NCI-H2029 treated with DMSO at 0.1 percent for 48 hours (cell line): ENCODE data around the gene C20orf204.
"Not testable (repeated sequence)": the region's sequence is repeated elsewhere in the genome, so short reads cannot be mapped to it uniquely, and the experiment has no call there.

Source experiments
- DNase-seq: peaks from one replicate; lab custom pipeline; 2025; lab: John Stamatoyannopoulos, UW

C20orf204 gene

GRCh38 chr20:64083378-64083803, 47.4 kb downstream of the C20orf204 start:
- no peak for DNase-seq

DNA sequence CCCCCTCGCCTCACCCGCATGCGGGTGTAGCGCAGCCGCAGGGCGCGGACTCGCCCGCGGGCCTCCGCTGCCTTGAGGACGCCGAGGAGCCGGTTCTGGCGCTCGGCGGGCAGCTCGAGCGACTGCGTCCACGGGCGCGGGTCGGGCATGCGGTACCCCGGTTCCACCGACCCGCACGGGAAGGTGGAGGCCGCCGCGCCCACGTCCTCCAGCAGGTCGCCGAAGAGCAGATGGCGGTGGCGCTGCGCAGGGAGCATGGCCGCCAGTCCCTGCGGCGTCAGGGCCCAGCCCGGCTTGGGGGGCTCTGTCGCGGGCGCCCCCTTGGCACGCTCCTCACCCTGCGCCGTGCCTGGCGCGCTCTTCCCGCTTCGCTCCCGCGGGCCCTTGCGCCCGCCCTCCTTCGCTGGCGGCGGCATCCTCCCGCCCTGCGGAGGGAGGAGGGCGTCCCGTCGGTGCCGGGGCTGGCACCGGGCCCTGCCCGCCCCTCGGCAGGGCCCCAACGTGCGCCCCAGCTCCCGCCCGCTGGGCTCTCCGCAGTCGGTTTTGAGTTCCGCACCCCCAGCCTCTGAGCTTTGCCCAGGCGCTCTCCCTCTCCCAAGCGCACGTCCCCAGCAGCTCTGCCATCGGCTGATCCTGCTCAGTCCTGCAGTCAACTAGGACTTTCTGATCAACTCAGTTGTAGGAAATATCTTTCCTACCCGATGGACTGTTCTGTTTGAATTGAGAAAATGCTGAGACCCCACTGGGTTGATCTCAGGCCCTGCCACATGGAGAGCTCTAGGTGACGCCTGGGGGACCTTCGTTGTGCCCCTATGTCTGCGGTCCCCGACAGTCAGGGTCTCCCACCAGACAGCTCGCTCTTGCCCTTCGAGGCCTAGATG, 48.1 kb downstream of the C20orf204 start, which contains the start of gene LKAAEAR1:
Gene LKAAEAR1 (minus strand): TSS at position 595 of the 881 bp plus-strand sequence. CDS start 179 bp downstream, at position 416.
- no peak for DNase-seq

DNA sequence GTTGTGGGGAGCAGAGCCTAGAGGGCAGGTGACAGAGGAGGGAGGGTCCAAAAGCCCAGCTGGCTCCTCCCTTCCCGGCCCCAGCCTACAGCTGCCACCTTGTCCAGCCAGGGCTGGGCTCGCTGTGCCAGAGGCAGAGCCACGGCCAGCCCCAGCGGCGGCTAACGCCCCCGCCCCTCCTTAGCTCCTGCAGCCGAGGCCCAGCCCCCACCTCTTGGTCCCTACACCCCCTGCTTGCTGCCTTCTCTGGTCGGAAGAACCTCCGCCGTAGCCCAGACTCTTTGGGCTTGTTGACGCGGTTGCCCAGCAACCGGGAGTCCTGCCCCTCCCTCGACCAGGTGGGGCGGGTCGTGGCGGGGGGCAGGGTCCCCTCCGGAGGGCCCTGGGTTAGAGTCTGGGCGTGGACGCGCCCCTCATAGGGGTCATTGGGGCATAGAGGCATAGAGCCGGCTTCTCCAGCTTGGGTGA, 48.7 kb downstream of the C20orf204 start:
- DNase-seq = no peak

- no peak for DNase-seq
Measured at GRCh38 chr20:64086801-64087200, 50.8 kb downstream of the C20orf204 start.

DNA sequence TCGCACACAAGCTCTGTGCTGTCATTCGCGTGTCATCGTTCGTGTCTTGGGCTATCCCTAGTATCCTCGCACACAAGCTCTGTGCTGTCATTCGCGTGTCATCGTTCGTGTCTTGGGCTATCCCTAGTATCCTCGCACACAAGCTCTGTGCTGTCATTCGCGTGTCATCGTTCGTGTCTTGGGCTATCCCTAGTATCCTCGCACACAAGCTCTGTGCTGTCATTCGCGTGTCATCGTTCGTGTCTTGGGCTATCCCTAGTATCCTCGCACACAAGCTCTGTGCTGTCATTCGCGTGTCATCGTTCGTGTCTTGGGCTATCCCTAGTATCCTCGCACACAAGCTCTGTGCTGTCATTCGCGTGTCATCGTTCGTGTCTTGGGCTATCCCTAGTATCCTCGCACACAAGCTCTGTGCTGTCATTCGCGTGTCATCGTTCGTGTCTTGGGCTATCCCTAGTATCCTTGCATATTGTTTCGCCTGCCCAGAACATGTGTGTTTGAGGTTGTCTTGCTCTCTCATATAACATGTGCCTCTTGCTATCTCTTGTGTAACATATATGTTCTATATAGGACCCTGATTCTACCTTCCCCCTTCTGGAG, 51.3 kb downstream of the C20orf204 start:
- not testable (repeated sequence) for DNase-seq

GRCh38 chr20:64088586-64088985, 52.6 kb downstream of the C20orf204 start:
- not testable (repeated sequence) for DNase-seq
